ENCODE data around the gene MGAT5.

MGAT5 gene

GRCh38 chr2:134336921-134337320 is 83.0 kb downstream of the MGAT5 start:
- DNase-seq (ENCODE audit: low read depth): no peak

- no peak for DNase-seq (ENCODE audit: low read depth)
Observed at GRCh38 chr2:134337631-134338030, 83.8 kb downstream of the MGAT5 start.

- DNase-seq (ENCODE audit: low read depth): no peak
Observed at GRCh38 chr2:134338208-134338607, 84.3 kb downstream of the MGAT5 start.

GRCh38 chr2:134341476-134341875 is 87.6 kb downstream of the MGAT5 start:
- no peak for DNase-seq (ENCODE audit: low read depth)

GRCh38 chr2:134344954-134345697 is 91.3 kb downstream of the MGAT5 start:
- DNase-seq (ENCODE audit: low read depth): no peak

GRCh38 chr2:134346141-134346540 is 92.3 kb downstream of the MGAT5 start:
- no peak for DNase-seq (ENCODE audit: low read depth)

- DNase-seq (ENCODE audit: low read depth): no peak
Observed at GRCh38 chr2:134347756-134348155, 93.9 kb downstream of the MGAT5 start.

GRCh38 chr2:134348239-134348638 is 94.4 kb downstream of the MGAT5 start:
- no peak for DNase-seq (ENCODE audit: low read depth)

- DNase-seq (ENCODE audit: low read depth): no peak
Observed at GRCh38 chr2:134348760-134349159, 94.9 kb downstream of the MGAT5 start.

- no peak for DNase-seq (ENCODE audit: low read depth)
Observed at GRCh38 chr2:134351016-134351415, 97.1 kb downstream of the MGAT5 start.

GRCh38 chr2:134351899-134352298 is 98.0 kb downstream of the MGAT5 start:
- DNase-seq (ENCODE audit: low read depth): no peak

- no peak for DNase-seq (ENCODE audit: low read depth)
Observed at GRCh38 chr2:134352844-134353243, 99.0 kb downstream of the MGAT5 start.

- DNase-seq (ENCODE audit: low read depth): no peak
Observed at GRCh38 chr2:134354611-134355010, 100.7 kb downstream of the MGAT5 start.

- DNase-seq (ENCODE audit: low read depth): no peak
Observed at GRCh38 chr2:134357814-134358213, 103.9 kb downstream of the MGAT5 start.

GRCh38 chr2:134359367-134360081 is 105.7 kb downstream of the MGAT5 start:
- DNase-seq (ENCODE audit: low read depth): no peak

- no peak for DNase-seq (ENCODE audit: low read depth)
Observed at GRCh38 chr2:134360745-134361487, 107.0 kb downstream of the MGAT5 start.

- DNase-seq (ENCODE audit: low read depth): no peak
Observed at GRCh38 chr2:134361648-134362047, 107.8 kb downstream of the MGAT5 start.

GRCh38 chr2:134362152-134362668 is 108.3 kb downstream of the MGAT5 start:
- DNase-seq (ENCODE audit: low read depth): no peak

GRCh38 chr2:134362740-134363139 is 108.9 kb downstream of the MGAT5 start:
- DNase-seq (ENCODE audit: low read depth): no peak

- DNase-seq (ENCODE audit: low read depth): no peak
Observed at GRCh38 chr2:134365356-134365755, 111.5 kb downstream of the MGAT5 start.

- no peak for DNase-seq (ENCODE audit: low read depth)
Observed at GRCh38 chr2:134366359-134366758, 112.5 kb downstream of the MGAT5 start.

GRCh38 chr2:134367213-134367612 is 113.3 kb downstream of the MGAT5 start:
- no peak for DNase-seq (ENCODE audit: low read depth)

Data from CMK (cell line).